Ovary (tissue), 3 donors: ENCODE data around the gene TRIP4.

Experiments used
- POLR2A ChIP-seq: fragments of 450-650 bp; IDR thresholded peaks from one replicate; pipeline ENCODE4 v1.6.1; 2017; ENCODE audit warnings: antibody characterized with exemption, mild to moderate bottlenecking, moderate library complexity
- TF ChIP-seq, protein P1 (sequence below), 3 donors: fragments of 450-650 bp in 2 of 3; fragments of 200-600 bp in 1 of 3; IDR thresholded peaks; one replicate each; pipeline versions ENCODE4 v1.5.1 to v1.8.0; 2016 to 2022; ENCODE audit warnings: antibody characterized with exemption in 3 of 3, mild to moderate bottlenecking in 1 of 3
- donor health status: DM: no; HTN: no; CAD: no.

DNA sequence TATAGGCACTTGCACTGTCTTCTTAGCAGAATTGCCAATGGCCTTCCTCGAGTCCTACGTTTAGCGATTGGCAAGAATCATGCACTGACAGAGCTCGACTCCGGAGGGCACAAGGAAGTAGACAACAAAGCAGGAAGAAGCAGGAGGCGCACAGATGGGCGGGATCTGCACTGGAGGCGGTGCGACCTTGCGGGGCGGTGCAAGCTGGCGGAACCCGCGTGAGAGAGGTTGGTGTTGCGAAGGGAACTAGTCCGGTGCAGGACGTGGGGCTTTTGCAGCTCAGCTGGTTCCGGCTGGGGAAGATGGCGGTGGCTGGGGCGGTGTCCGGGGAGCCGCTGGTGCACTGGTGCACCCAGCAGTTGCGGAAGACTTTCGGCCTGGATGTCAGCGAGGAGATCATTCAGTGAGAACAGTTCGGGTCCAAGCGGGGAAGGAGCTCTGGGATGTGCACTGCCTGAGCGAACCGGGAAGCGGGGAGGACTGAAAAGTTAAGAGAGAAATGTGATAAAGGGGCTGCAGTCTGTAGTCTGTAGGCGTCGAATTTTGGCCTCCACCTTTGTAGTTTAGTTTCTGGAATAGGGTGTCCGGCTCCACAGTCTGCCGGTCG is at the start of gene TRIP4:
- TF ChIP-seq, protein P1, sequence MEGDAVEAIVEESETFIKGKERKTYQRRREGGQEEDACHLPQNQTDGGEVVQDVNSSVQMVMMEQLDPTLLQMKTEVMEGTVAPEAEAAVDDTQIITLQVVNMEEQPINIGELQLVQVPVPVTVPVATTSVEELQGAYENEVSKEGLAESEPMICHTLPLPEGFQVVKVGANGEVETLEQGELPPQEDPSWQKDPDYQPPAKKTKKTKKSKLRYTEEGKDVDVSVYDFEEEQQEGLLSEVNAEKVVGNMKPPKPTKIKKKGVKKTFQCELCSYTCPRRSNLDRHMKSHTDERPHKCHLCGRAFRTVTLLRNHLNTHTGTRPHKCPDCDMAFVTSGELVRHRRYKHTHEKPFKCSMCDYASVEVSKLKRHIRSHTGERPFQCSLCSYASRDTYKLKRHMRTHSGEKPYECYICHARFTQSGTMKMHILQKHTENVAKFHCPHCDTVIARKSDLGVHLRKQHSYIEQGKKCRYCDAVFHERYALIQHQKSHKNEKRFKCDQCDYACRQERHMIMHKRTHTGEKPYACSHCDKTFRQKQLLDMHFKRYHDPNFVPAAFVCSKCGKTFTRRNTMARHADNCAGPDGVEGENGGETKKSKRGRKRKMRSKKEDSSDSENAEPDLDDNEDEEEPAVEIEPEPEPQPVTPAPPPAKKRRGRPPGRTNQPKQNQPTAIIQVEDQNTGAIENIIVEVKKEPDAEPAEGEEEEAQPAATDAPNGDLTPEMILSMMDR (IDR thresholded peaks at IDR 0.05), result peak in 1 of 3 donors; percentile 21
- peak; percentile 52 for TF ChIP-seq POLR2A
